Amniotic stem cell (primary cell): ENCODE measurements around the gene SLC39A7.

Source experiments
- DNase-seq: peaks from one replicate; lab custom pipeline; 2025; lab: John Stamatoyannopoulos, UW

SLC39A7 gene

DNA sequence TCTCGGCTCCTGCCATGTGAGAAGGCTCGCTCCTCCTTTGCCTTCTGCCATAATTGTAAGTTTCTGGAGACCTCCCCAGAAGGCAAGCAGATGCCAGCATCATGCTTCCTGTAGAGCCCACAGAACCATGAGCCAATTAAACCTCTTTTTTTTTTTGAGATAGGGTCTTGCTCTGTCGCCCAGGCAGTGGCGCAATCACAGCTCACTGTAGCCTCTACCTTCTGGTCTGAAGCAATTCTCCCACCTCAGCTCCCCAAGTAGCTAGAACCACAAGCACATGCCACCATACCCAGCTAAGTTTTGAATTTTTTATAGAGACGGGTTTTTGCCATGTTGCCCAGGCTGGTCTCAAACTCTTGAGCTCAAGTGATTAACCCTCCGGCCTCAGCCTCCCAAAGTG, 36.2 kb downstream of the SLC39A7 start:
- no peak for DNase-seq

DNA sequence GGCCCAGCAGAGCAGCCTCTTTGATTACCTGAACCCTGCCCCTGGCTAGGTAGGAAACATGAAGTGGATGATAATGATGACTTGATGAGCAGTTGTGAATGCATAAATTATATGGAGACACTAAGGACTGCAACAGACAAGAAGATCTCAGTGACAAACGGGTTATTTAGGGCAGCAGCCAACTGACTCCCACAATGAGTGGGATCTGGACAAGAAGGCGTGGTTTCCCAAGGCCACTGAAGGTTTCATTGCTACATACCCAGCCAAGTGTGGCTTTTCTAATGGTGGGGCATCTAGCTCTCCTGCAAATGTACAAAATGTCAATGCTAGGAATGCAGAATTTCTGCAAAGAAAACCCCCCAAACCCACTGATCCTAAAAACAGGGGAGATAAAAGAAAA, 37.1 kb downstream of the SLC39A7 start:
- no peak for DNase-seq

DNA sequence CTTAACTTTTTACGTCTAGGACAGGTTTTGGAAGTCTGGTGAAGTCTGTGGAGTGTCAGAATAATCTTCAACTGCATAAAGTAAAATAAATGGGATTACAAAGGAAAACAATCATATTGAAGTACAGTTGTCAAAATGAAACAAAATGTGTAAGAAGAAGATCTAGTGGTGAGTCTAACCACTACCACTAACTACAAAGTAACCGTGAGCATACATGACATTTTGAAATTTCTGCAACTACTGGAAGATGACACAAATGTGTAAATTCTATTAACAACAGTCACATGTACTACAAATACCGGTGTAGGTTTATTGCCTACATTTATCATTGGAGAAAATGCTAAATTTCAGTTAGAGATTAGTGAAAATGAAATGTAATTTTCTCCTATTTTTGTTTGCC, 41.3 kb downstream of the SLC39A7 start:
- no peak for DNase-seq

DNA sequence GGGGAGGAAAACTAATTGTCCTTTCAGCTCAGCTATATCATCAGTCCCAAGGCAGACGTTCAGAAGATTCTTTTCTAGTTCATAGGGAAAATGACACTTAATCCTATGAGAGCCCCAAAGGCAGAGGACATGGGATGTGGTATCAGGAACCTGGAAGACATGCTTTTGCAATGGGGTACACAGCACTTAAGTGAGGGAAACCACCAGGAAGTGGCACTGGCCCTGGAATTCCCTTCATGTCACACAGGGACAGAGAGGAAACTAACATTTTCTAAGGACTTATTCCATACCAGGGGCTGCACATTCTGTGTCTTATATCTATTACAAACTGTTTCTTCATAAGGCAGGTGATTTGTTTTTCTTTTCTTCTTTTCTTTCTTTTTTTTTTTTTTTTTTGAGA, 42.8 kb downstream of the SLC39A7 start:
- DNase-seq, result no peak

DNA sequence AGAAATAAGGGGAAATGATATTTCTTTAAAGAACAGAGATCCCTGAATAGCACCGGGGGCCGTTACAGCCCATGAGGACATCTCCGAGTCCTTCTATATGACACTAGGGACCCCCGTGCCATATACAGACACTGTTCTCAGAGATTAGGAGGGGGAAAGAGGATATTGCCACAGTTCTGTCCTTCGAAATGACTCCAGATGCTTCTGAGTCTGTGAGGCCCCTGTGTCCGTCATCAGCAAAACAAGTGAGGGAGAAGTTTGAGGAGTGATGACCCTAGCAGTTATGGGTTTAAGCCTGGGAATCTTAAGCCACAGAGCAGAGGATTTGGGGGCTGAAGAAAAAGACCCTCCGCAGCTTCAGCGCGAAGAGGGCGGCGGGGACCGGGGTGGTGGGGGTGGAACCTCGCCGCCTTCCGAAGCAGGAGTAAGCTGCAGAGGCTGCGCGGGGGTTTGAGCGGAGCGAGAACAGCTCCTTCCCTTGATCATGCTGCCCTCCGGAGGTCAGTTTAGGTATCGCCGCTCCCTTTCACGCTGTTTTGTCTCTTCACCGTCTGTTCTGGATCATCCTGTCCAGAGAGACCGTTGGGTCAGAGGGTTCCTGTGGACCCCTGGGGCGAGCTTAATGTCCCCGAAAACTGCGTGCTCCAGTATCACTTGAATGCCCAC, 47.4 kb downstream of the SLC39A7 start:
- peak; percentile 60 for DNase-seq

DNA sequence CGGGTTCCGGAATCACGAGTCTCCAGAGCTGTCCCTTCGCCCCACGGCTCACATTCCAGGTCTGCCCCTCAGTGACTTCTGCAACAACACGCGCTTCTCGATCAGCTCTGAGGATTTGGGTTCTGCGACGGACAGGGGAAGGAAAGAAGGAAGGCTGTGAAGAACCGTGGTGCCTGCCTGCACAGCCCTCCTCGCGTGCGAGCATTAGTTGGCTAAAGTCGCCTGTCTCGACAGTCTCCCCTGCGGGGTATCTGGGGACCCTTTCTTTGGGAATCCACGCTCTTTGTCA, 47.9 kb downstream of the SLC39A7 start:
- DNase-seq, result peak; percentile 45

DNA sequence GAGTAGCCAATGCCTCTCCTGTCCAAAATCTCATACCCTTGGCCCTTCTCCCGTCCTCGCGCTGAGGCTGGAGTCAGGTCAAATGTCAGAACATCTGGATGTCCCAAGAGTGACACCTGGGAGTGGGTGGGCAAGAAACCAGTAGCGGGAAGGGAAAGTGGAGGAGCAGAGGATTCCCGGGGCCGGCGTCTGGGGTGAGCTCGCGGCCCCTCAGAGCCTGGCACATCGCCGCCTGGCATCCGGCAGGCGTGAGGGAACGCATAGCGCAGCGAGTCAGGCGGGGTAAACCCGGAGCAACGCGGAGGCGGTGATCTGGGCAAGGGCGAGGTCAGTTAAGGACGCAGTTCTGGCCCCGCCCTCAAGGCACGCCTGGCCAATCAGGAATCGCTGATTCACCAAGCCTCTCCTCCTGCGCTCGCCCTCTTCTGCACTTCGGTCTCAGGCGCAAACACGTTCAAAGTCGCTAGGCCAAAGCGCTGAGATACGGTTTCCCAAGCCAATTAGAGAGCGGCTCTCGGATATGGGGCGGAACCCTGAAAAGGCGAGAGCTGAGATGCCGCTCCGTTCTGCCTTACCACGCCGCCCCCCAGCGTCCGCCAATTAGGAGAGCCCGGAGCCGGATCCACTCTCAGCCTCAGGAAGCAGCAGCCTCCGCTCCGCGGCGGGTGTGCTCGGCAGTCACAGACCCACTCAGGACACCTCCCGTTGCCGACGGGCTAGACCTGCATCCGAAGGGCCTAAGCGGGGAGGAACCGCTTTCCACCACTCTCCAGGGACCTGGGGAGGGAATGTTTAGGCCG, 48.5 kb downstream of the SLC39A7 start:
- DNase-seq, result peak; percentile 97

DNA sequence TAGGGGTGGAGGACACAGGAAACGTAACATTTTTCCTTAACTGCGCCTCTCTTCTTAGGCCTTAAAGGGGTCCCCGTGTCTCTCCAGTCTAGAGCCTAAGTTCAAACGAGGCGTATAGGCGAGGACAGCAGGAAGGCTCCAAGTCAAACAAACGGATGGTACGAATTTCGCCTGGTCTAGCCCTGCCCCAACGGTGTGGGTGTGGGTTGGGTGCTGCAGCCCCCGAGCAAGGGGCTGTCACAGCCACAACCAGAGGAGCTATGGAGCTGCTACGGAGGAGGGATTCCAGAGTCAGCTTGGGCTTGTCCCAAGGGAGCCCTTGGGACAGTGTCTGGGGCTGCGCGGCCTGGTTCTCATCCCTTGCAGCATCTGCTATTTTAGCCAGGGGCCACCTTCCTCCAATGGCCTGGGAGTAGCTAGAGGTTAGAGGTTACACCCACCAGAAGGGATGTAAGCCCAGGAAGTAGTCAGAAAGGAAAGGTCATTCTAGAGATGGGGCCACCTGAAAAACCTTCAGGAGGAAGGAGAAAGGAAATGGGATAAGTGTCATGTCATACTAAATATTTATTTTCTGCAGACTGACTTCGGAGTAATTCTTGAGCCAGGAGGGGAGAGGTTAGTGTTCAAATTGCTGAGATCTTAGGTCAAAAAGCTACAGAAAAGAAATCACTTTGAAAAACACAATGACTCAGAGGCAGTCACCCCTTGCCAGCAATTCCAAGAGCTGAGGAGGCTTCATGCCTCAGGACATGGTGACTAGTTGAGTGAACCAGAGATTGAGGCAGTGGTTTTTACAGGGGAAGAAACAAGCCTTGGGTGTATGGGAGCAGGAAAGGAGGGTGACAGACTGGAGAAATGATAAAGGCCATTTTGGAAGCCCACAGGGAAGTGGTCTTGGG, 49.3 kb downstream of the SLC39A7 start:
- peak; percentile 82 for DNase-seq

DNA sequence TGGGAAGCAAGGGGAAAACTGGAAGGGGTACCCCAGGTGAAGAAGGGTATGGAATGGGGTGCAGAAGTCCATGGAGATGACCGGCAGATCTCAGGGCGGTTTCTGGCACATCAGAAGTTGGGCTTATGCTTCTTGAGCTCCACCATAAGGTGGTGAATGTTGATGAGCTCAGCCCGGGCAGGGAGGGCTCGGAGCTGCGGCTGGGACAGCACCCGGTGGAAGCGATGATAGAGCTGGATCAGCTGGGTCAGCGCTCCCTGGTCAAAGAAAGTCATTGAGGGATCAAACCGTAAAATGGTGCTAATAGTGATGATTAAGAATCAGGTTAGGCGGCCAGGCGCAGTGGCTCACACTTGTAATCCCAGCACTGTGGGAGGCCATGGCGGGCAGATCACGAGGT, 50.1 kb downstream of the SLC39A7 start:
- no peak for DNase-seq

DNA sequence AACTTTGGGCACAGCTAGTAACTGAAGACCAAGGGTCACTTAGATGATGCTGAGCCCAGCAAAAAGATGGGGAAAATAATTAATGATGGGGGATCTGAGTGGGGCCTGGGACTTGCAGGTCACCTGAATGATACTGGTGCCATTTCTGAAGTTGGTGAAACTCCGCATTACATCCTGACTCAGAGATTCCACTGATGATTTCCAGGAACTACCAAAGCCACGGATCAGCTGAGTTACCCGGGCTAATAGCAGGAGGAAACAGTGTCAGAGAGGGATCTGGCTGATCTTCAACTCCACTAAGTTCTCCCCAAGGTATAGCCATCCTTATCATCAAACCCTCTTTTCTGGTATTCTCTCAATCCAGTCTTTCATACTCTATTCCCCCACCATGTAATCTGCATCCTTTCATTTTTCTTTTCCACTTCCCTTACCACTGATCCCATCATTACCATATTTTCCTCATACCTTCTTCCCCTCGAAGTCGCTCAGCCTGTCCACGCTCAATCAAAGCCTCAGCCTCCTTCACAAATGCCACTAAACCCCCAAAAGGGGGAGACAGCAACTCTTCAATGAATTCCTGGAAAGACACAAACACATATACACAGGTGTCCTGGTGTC, 50.8 kb downstream of the SLC39A7 start:
- DNase-seq, result no peak

DNA sequence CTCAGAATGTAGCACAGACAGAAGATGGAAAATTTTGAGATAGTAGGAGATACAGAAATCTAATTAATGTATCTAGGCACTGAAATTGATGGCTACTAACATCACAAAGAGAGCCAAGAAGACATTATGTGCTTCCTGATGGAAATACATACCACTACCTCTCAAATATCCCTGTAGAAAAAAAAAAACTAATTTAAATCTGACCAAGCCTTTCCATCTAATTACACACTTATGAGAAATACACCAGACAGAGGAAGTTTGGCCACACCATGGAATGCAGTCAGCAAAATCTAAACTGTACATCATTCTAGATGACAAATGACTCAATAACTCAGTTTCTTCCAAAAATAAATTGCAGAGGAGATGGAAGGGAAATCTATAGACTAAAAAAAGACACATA, 52.1 kb downstream of the SLC39A7 start:
- no peak for DNase-seq
